Tongue (tissue), 2 donors: ENCODE data around the gene FRMD4B. TPM values are rescaled to one million over a fixed set of nuclear protein-coding genes. Genes with fewer than 3 reads are reported as not detected.

Experiments used
- DNase-seq: peaks from one replicate; pipeline ENCODE4 v3.0.0-alpha.2; 2015
- total RNA-seq: library from RNA; depleted of rRNA; stranded (reverse); fragments of >200 nt; gene quantifications from one replicate; pipeline ENCODE4 v1.2.3, GENCODE V29; 2014

FRMD4B gene
- total RNA-seq, 1 donor from 2014 or later: 44.4 TPM

- no peak for DNase-seq
Observed at GRCh38 chr3:69405067-69405466, 19.2 kb upstream of the FRMD4B start.

- DNase-seq: peak; percentile 67
Observed at GRCh38 chr3:69403454-69403853, 17.6 kb upstream of the FRMD4B start.

GRCh38 chr3:69400683-69401082 is 14.8 kb upstream of the FRMD4B start:
- no peak for DNase-seq

- DNase-seq: no peak
Observed at GRCh38 chr3:69392850-69393249, 7.0 kb upstream of the FRMD4B start.

GRCh38 chr3:69392415-69392814 is 6.5 kb upstream of the FRMD4B start:
- DNase-seq: no peak

GRCh38 chr3:69391554-69391953 is 5.7 kb upstream of the FRMD4B start:
- DNase-seq: no peak

- DNase-seq: no peak
Observed at GRCh38 chr3:69390771-69391170, 4.9 kb upstream of the FRMD4B start.

- no peak for DNase-seq
Observed at GRCh38 chr3:69389520-69390248, 3.8 kb upstream of the FRMD4B start.

GRCh38 chr3:69388241-69388640 is 2.4 kb upstream of the FRMD4B start:
- no peak for DNase-seq

- no peak for DNase-seq
Observed at GRCh38 chr3:69386556-69387385, 883 bp upstream of the FRMD4B start.

GRCh38 chr3:69385123-69385722 is 665 bp downstream of the FRMD4B start:
- peak; percentile 34 for DNase-seq

- DNase-seq: no peak
Observed at GRCh38 chr3:69384326-69384725, 1.6 kb downstream of the FRMD4B start.

GRCh38 chr3:69379661-69380060 is 6.2 kb downstream of the FRMD4B start:
- peak; percentile 49 for DNase-seq

GRCh38 chr3:69378112-69378802 is 7.6 kb downstream of the FRMD4B start:
- DNase-seq: no peak

GRCh38 chr3:69377262-69377661 is 8.6 kb downstream of the FRMD4B start:
- DNase-seq: no peak

- no peak for DNase-seq
Observed at GRCh38 chr3:69376731-69377130, 9.2 kb downstream of the FRMD4B start.

GRCh38 chr3:69371816-69372215 is 14.1 kb downstream of the FRMD4B start:
- no peak for DNase-seq

- no peak for DNase-seq
Observed at GRCh38 chr3:69370901-69371301, 15.0 kb downstream of the FRMD4B start.

- DNase-seq: peak; percentile 62
Observed at GRCh38 chr3:69370156-69370883, 15.6 kb downstream of the FRMD4B start.

- no peak for DNase-seq
Observed at GRCh38 chr3:69368129-69368741, 17.7 kb downstream of the FRMD4B start.

GRCh38 chr3:69367586-69367985 is 18.3 kb downstream of the FRMD4B start:
- no peak for DNase-seq
